ENCODE data around the gene ARL15. TPM values are rescaled to one million over a fixed set of nuclear protein-coding genes. Genes with fewer than 3 reads are reported as not detected.
A peak's percentile ranks its signal among the peaks of the same experiment; 100 is the strongest.

The ARL15 gene
- total and polyA plus RNA-seq, 2 of the 4 experiments (the other 2 are of a cell fraction), result 7.3 to 19.2 TPM

- peaks cover 8% of the 10 kb centered on the region for H3K9me1 ChIP-seq (ENCODE audit: insufficient read depth, low read length)
- no peaks in the 10 kb centered on the region for H4K20me1 ChIP-seq (ENCODE audit: insufficient read depth, low read length)
- H2BK20ac ChIP-seq (ENCODE audit: low read depth, low read length), result peak overlapping the region; percentile 49; the same call in 1 of the 2 replicates
- ChIA-PET POLR2A (ENCODE audit: unreplicated experiment) (no interaction called here), CTCF (no interaction called here)
- DNase-seq (no peak), ATAC-seq (ENCODE audit: low read depth) (peak; percentile 40; the same call in 1 of the 2 replicates)
- H3K27ac ChIP-seq (ENCODE audit: insufficient read depth, low read length), result no peak overlapping the region
- H3K56ac ChIP-seq (ENCODE audit: extremely low read depth, insufficient read depth, low read length), result no peak overlapping the region
- in situ Hi-C loops (cut with MboI; ENCODE audit: low sequenced_read_pairs), result no loop called here
- H2AFZ ChIP-seq (replicated peaks; ENCODE audit: low read length, poor library complexity), result no peak overlapping the region
- peak overlapping the region; percentile 22; the same call in 1 of the 2 replicates for H3K4me2 ChIP-seq (ENCODE audit: low read depth, low read length)
- H3K14ac ChIP-seq (replicated peaks; ENCODE audit: low read depth, low read length), result peak overlapping the region; percentile 50
- H3K4me1 ChIP-seq (ENCODE audit: control insufficient read depth, insufficient read depth, low read length), result peaks cover 5% of the 10 kb centered on the region; the same call in 1 of the 2 replicates
- BruUV-seq (replicated peaks), result no TSS peak
- peak overlapping the region; percentile 54; the same call in 1 of the 2 replicates for H3K18ac ChIP-seq (ENCODE audit: low read depth, low read length)
- H3K36me3 ChIP-seq (ENCODE audit: control insufficient read depth, insufficient read depth, low read length), result no peaks in the 10 kb centered on the region
- WGBS, 2 experiments (ENCODE audit: extremely low coverage in 2 of 2, insufficient read length in 1 of 2), result no CpG with 5 or more reads among the region's 2 CpGs
- H2BK15ac ChIP-seq (ENCODE audit: low read depth, low read length), result no peak overlapping the region
- H3K9ac ChIP-seq (ENCODE audit: low read depth, low read length), result no peak overlapping the region
- no peak overlapping the region for H3K23ac ChIP-seq (ENCODE audit: low read depth, low read length)
- no peak overlapping the region; a peak in 1 of 4 replicates for H4K8ac ChIP-seq (ENCODE audit: low read depth in 2 of 2, low read length in 2 of 2)
- H2BK5ac ChIP-seq (ENCODE audit: low read depth, low read length, poor library complexity, severe bottlenecking), result peak overlapping the region; percentile 53
- no peak overlapping the region; the same call in 1 of the 2 replicates for H4K91ac ChIP-seq (ENCODE audit: insufficient read depth, low read depth, low read length)
- H3K4ac ChIP-seq (ENCODE audit: low read depth, low read length), result peak overlapping the region; percentile 68
- intact Hi-C loops (cut with micrococcal nuclease), result no loop called here
- H2AK5ac ChIP-seq (ENCODE audit: low read depth, low read length), result 0 out of 2 replicates have a peak overlapping the region, but pooled peaks have one; percentile 15
- peak overlapping the region; percentile 44; the same call in 1 of the 2 replicates for H4K5ac ChIP-seq (ENCODE audit: low read depth, low read length)
- H3K27me3 ChIP-seq (ENCODE audit: control insufficient read depth, insufficient read depth, low read length), result no peaks in the 10 kb centered on the region
- H3K9me3 ChIP-seq (ENCODE audit: control insufficient read depth, insufficient read depth, low read length), result no peaks in the 10 kb centered on the region
- no peak overlapping the region for H3K4me3 ChIP-seq (ENCODE audit: insufficient read depth, low read depth, low read length)
- peak overlapping the region; percentile 30 for H2BK120ac ChIP-seq (ENCODE audit: low read depth, low read length)
- no peak overlapping the region for H2AK9ac ChIP-seq (replicated peaks; ENCODE audit: low read depth, low read length, poor library complexity)
- peaks cover 0 to 4% of the 10 kb centered on the region in 2 experiments; a peak in 1 of 4 replicates for H3K79me1 ChIP-seq (ENCODE audit: low read depth in 1 of 2, low read length in 2 of 2)
- TF ChIP-seq SMC3 (IDR thresholded peaks at IDR 0.05; ENCODE audit: low read depth, low read length) (no peak), POLR2A (IDR thresholded peaks at IDR 0.05; ENCODE audit: low read depth, low read length) (no peak), MXI1 (IDR thresholded peaks at IDR 0.05; ENCODE audit: borderline replicate concordance, low read depth, low read length) (no peak), RFX5 (IDR thresholded peaks at IDR 0.05; ENCODE audit: low read depth, low read length) (no peak), BHLHE40 (IDR thresholded peaks at IDR 0.05; ENCODE audit: low read depth, low read length) (no peak), NFE2L2 (IDR thresholded peaks at IDR 0.05; ENCODE audit: low read depth, low read length) (no peak), CEBPB (IDR thresholded peaks at IDR 0.05; ENCODE audit: low read depth, low read length) (no peak), ELK1 (IDR thresholded peaks at IDR 0.05; ENCODE audit: borderline replicate concordance, low read depth, low read length) (no peak), RCOR1 (IDR thresholded peaks at IDR 0.05; ENCODE audit: insufficient replicate concordance, low read length) (no peak), MAFK (IDR thresholded peaks at IDR 0.05; ENCODE audit: low read depth, low read length) (no peak), FOS (IDR thresholded peaks at IDR 0.05; ENCODE audit: low read depth, low read length) (no peak), CHD1 (IDR thresholded peaks at IDR 0.05; ENCODE audit: low read depth, low read length) (no peak), MAZ (IDR thresholded peaks at IDR 0.05; ENCODE audit: borderline replicate concordance, low read depth, low read length) (no peak), RAD21 (IDR thresholded peaks at IDR 0.05; ENCODE audit: low read length) (no peak)
- TF ChIP-seq, protein P1, sequence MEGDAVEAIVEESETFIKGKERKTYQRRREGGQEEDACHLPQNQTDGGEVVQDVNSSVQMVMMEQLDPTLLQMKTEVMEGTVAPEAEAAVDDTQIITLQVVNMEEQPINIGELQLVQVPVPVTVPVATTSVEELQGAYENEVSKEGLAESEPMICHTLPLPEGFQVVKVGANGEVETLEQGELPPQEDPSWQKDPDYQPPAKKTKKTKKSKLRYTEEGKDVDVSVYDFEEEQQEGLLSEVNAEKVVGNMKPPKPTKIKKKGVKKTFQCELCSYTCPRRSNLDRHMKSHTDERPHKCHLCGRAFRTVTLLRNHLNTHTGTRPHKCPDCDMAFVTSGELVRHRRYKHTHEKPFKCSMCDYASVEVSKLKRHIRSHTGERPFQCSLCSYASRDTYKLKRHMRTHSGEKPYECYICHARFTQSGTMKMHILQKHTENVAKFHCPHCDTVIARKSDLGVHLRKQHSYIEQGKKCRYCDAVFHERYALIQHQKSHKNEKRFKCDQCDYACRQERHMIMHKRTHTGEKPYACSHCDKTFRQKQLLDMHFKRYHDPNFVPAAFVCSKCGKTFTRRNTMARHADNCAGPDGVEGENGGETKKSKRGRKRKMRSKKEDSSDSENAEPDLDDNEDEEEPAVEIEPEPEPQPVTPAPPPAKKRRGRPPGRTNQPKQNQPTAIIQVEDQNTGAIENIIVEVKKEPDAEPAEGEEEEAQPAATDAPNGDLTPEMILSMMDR (conservative IDR thresholded peaks at IDR 0.05; ENCODE audit: low read depth, low read length), result no peak
- TF ChIP-seq, protein P2, sequence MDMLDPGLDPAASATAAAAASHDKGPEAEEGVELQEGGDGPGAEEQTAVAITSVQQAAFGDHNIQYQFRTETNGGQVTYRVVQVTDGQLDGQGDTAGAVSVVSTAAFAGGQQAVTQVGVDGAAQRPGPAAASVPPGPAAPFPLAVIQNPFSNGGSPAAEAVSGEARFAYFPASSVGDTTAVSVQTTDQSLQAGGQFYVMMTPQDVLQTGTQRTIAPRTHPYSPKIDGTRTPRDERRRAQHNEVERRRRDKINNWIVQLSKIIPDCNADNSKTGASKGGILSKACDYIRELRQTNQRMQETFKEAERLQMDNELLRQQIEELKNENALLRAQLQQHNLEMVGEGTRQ (IDR thresholded peaks at IDR 0.05; ENCODE audit: low read depth, low read length), result no peak
- dilution Hi-C loops (cut with HindIII; ENCODE audit: low sequenced_read_pairs, unreplicated experiment), result no loop called here
Measured at GRCh38 chr5:54159893-54160195, 150.5 kb downstream of the ARL15 start.
